Neural progenitor cell (in vitro differentiated cells): Measurements from ENCODE around the gene SEC16A. TPM values are rescaled to one million over a fixed set of nuclear protein-coding genes. Genes with fewer than 3 reads are reported as not detected.

Experiments used
- DNase-seq: peaks from one replicate; pipeline ENCODE4 v3.0.0-alpha.2; 2016; ENCODE audit warnings: low spot score
- H2AFZ ChIP-seq: fragments of 200-600 bp; sonication (generic); replicated peaks from 2 replicates; pipeline ENCODE4 v1.6.1; 2016; ENCODE audit warnings: antibody characterized with exemption
- H3F3A ChIP-seq: fragments of 200-600 bp; sonication (generic); 2 replicates; pipeline ENCODE4 v1.6.1; 2016; ENCODE audit warnings: antibody characterized with exemption, low read depth
- H3K27ac ChIP-seq: fragments of 200-600 bp; sonication (generic); 2 replicates; pipeline ENCODE4 v1.5.1; 2016; ENCODE audit warnings: mild to moderate bottlenecking
- H3K27me3 ChIP-seq: fragments of 200-600 bp; sonication (generic); 2 replicates; pipeline ENCODE4 v1.6.1; 2016; ENCODE audit warnings: mild to moderate bottlenecking, moderate library complexity
- H3K36me3 ChIP-seq: fragments of 200-600 bp; sonication (generic); 2 replicates; pipeline ENCODE4 v1.5.1; 2016
- H3K4me1 ChIP-seq: fragments of 200-600 bp; sonication (generic); 2 replicates; pipeline ENCODE4 v1.6.1; 2016; ENCODE audit warnings: mixed run types
- H3K4me2 ChIP-seq: fragments of 200-600 bp; sonication (generic); 2 replicates; pipeline ENCODE4 v1.6.1; 2016
- H3K4me3 ChIP-seq: fragments of 200-600 bp; sonication (generic); 2 replicates; pipeline ENCODE4 v1.5.1; 2016
- H3K79me2 ChIP-seq: fragments of 200-600 bp; sonication (generic); 2 replicates; pipeline ENCODE4 v1.6.1; 2016; ENCODE audit warnings: low read depth
- H3K9ac ChIP-seq: fragments of 200-600 bp; sonication (generic); 2 replicates; pipeline ENCODE4 v1.6.1; 2016
- H3K9me3 ChIP-seq: fragments of 200-600 bp; sonication (generic); 2 replicates; pipeline ENCODE4 v1.5.1; 2016; ENCODE audit warnings: low read depth
- H4K20me1 ChIP-seq: fragments of 200-600 bp; sonication (generic); 2 replicates; pipeline ENCODE4 v1.6.1; 2016; ENCODE audit warnings: low read depth
- H3K27ac Mint-ChIP-seq: 3 replicates; pipeline ENCODE4 v1.8.0; 2021; ENCODE audit warnings: mixed read lengths
- H3K27me3 Mint-ChIP-seq: 2 replicates; pipeline ENCODE4 v1.8.0; 2022; ENCODE audit warnings: low read depth, mild to moderate bottlenecking, inconsistent platforms, moderate library complexity, mixed read lengths; ENCODE audit not compliant: insufficient read depth
- H3K36me3 Mint-ChIP-seq: 3 replicates; pipeline ENCODE4 v1.8.0; 2021; ENCODE audit warnings: mixed read lengths
- H3K4me1 Mint-ChIP-seq: 3 replicates; pipeline ENCODE4 v1.8.0; 2021; ENCODE audit warnings: mixed read lengths
- H3K4me3 Mint-ChIP-seq: 3 replicates; pipeline ENCODE4 v1.8.0; 2021; ENCODE audit warnings: mild to moderate bottlenecking, moderate library complexity, mixed read lengths
- H3K9me3 Mint-ChIP-seq: 3 replicates; pipeline ENCODE4 v1.8.0; 2020; ENCODE audit warnings: mixed read lengths
- CTCF ChIP-seq: fragments of 200-600 bp; sonication (generic); IDR thresholded peaks from 2 replicates; pipeline ENCODE4 v1.5.1; 2017; ENCODE audit warnings: antibody characterized with exemption, mild to moderate bottlenecking
- EZH2 ChIP-seq: fragments of 200-600 bp; sonication (generic); IDR thresholded peaks from 2 replicates; pipeline ENCODE4 v1.6.1; 2017; ENCODE audit warnings: antibody characterized with exemption, mild to moderate bottlenecking, moderate library complexity
- EZH2phosphoT487 ChIP-seq: fragments of 200-600 bp; sonication (generic); IDR thresholded peaks from 2 replicates; pipeline ENCODE4 v1.6.1; 2017; ENCODE audit warnings: antibody characterized with exemption
- total RNA-seq: library from RNA; depleted of rRNA; stranded (reverse); fragments of >200 nt; gene quantifications from 2 replicates; pipeline ENCODE4 v1.2.3, GENCODE V29; 2015; ENCODE audit warnings: low replicate concordance

SEC16A gene
- total RNA-seq, 1 donor from 2014 or later = 16.8 TPM

- no peak overlapping the region for H3K27ac Mint-ChIP-seq
- H3K36me3 Mint-ChIP-seq = peaks cover 15% of the 10 kb centered on the region
- no peaks in the 10 kb centered on the region for H3K4me1 Mint-ChIP-seq
- no peak for TF ChIP-seq EZH2
- TF ChIP-seq CTCF = no peak
- TF ChIP-seq EZH2phosphoT487 = no peak
- Histone ChIP-seq H3K27ac (no peak overlapping the region), H3K4me1 (no peaks in the 10 kb centered on the region), H3K36me3 (no peaks in the 10 kb centered on the region), H3K79me2 (peaks cover 41% of the 10 kb centered on the region), H3K4me3 (no peak overlapping the region), H4K20me1 (peaks cover 59% of the 10 kb centered on the region), H2AFZ (no peak overlapping the region), H3K27me3 (no peaks in the 10 kb centered on the region), H3K4me2 (no peak overlapping the region), H3K9ac (no peak overlapping the region), H3K9me3 (no peaks in the 10 kb centered on the region), H3F3A (no peaks in the 10 kb centered on the region)
- no peak for DNase-seq
- no peaks in the 10 kb centered on the region for H3K9me3 Mint-ChIP-seq
- H3K27me3 Mint-ChIP-seq = peaks cover 2% of the 10 kb centered on the region
- no peak overlapping the region for H3K4me3 Mint-ChIP-seq
These were observed 11.9 kb downstream of the SEC16A start for GRCh38 chr9:136470792-136471469.

GRCh38 chr9:136470356-136470755 lies 12.5 kb downstream of the SEC16A start:
- Histone ChIP-seq H3K4me2 (no peak overlapping the region), H3K4me3 (no peak overlapping the region), H3K27ac (no peak overlapping the region), H3K27me3 (no peaks in the 10 kb centered on the region), H3K4me1 (no peaks in the 10 kb centered on the region), H3F3A (no peaks in the 10 kb centered on the region), H3K36me3 (no peaks in the 10 kb centered on the region), H3K9ac (no peak overlapping the region), H3K9me3 (no peaks in the 10 kb centered on the region), H3K79me2 (peaks cover 41% of the 10 kb centered on the region), H2AFZ (no peak overlapping the region), H4K20me1 (peaks cover 59% of the 10 kb centered on the region)
- Mint-ChIP-seq H3K27me3 (peaks cover 2% of the 10 kb centered on the region), H3K27ac (no peak overlapping the region), H3K4me1 (no peaks in the 10 kb centered on the region), H3K4me3 (no peak overlapping the region), H3K36me3 (peaks cover 11% of the 10 kb centered on the region), H3K9me3 (no peaks in the 10 kb centered on the region)
- no peak for DNase-seq
- TF ChIP-seq EZH2 (no peak), CTCF (no peak), EZH2phosphoT487 (no peak)

GRCh38 chr9:136467766-136468165 lies 15.1 kb downstream of the SEC16A start:
- Mint-ChIP-seq H3K4me1 (no peaks in the 10 kb centered on the region), H3K36me3 (peaks cover 20% of the 10 kb centered on the region), H3K27me3 (no peaks in the 10 kb centered on the region), H3K4me3 (no peak overlapping the region), H3K27ac (no peak overlapping the region), H3K9me3 (no peaks in the 10 kb centered on the region)
- Histone ChIP-seq H3K36me3 (peaks cover 4% of the 10 kb centered on the region), H3K27me3 (no peaks in the 10 kb centered on the region), H3K79me2 (peaks cover 22% of the 10 kb centered on the region), H3K4me2 (no peak overlapping the region), H2AFZ (no peak overlapping the region), H3K9me3 (no peaks in the 10 kb centered on the region), H3K9ac (no peak overlapping the region), H3K4me3 (no peak overlapping the region), H3K27ac (no peak overlapping the region), H3F3A (no peaks in the 10 kb centered on the region), H3K4me1 (no peaks in the 10 kb centered on the region), H4K20me1 (peaks cover 48% of the 10 kb centered on the region)
- TF ChIP-seq EZH2 (no peak), EZH2phosphoT487 (no peak), CTCF (no peak)
- DNase-seq = no peak
